ENCODE measurements around the gene PLEKHA4.

DNA sequence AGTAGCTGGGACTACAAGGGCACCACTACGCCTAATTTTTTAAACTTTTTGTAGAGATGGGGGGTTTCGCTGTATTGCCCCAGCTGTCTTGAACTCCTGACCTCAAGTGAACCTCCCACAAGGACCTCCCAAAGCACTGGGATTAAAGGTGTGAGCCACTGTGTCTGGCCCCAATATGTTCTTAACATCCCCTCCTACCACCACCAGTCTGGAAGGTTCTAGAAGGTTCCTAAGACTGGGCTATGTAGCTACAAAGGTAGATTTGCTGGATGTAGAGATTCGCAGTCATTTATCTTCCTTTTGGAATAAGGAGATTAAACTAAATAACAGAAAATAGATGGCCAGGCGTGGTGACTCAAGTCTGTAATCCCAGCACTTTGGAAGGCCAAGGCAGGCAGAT is 37.5 kb downstream of the PLEKHA4 start:
- no peak for TF ChIP-seq POLR2A (IDR thresholded peaks at IDR 0.05)
- TF ChIP-seq, protein P1, sequence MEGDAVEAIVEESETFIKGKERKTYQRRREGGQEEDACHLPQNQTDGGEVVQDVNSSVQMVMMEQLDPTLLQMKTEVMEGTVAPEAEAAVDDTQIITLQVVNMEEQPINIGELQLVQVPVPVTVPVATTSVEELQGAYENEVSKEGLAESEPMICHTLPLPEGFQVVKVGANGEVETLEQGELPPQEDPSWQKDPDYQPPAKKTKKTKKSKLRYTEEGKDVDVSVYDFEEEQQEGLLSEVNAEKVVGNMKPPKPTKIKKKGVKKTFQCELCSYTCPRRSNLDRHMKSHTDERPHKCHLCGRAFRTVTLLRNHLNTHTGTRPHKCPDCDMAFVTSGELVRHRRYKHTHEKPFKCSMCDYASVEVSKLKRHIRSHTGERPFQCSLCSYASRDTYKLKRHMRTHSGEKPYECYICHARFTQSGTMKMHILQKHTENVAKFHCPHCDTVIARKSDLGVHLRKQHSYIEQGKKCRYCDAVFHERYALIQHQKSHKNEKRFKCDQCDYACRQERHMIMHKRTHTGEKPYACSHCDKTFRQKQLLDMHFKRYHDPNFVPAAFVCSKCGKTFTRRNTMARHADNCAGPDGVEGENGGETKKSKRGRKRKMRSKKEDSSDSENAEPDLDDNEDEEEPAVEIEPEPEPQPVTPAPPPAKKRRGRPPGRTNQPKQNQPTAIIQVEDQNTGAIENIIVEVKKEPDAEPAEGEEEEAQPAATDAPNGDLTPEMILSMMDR (IDR thresholded peaks at IDR 0.05): no peak

Measured in tibial nerve (tissue), 3 donors.